Thyroid gland (tissue), 4 donors: Measurements from ENCODE around the gene ARHGAP28. TPM values are rescaled to one million over a fixed set of nuclear protein-coding genes. Genes with fewer than 3 reads are reported as not detected.
"Not testable (repeated sequence)": the region's sequence is repeated elsewhere in the genome, so short reads cannot be mapped to it uniquely, and the experiment has no call there.

Experiments
- DNase-seq, 2 donors: peaks; one replicate each; pipeline ENCODE4 v3.0.0-alpha.2; 2019
- H3K27ac ChIP-seq, 3 donors: fragments of 200-600 bp; sonication (generic); 1 replicate in 2 of 3; 2 replicates in 1 of 3; pipeline ENCODE4 v1.5.1; 2016 to 2019; ENCODE audit warnings: mild to moderate bottlenecking in 1 of 3, moderate library complexity in 1 of 3
- H3K27me3 ChIP-seq: fragments of 200-600 bp; sonication (generic); one replicate; pipeline ENCODE4 v1.5.1; 2019
- H3K36me3 ChIP-seq, 2 donors: fragments of 200-600 bp; sonication (generic); one replicate each; pipeline ENCODE4 v1.5.1; 2016 to 2019
- H3K4me1 ChIP-seq, 2 donors: fragments of 200-600 bp; sonication (generic); one replicate each; pipeline ENCODE4 v1.5.1; 2017 to 2019
- H3K4me3 ChIP-seq, 3 donors: fragments of 200-600 bp; sonication (generic); replicated peaks in 1 of 3; 1 replicate in 2 of 3; 2 replicates in 1 of 3; pipeline ENCODE4 v1.5.1; 2016; ENCODE audit warnings: mild to moderate bottlenecking in 1 of 3
- H3K9me3 ChIP-seq: fragments of 200-600 bp; sonication (generic); one replicate; pipeline ENCODE4 v1.5.1; 2017
- POLR2A ChIP-seq, 2 donors: fragments of 450-650 bp; IDR thresholded peaks; one replicate each; pipeline ENCODE4 v1.6.1; 2017; ENCODE audit warnings: antibody characterized with exemption in 2 of 2, mild to moderate bottlenecking in 2 of 2, moderate library complexity in 1 of 2
- WGBS, 2 donors: methylation state at CpG; one replicate each; pipeline ENCODE4 v1.1.5; 2017; 5-methylcytosine and 5-hydroxymethylcytosine counted together
- intact Hi-C: fragments of 100-400 bp; cut with DNase I; formaldehyde crosslinking; loops from one replicate; pipeline ENCODE4 v1.15.1; 2023
- total RNA-seq, 4 donors: library from RNA; depleted of rRNA; stranded (reverse); fragments of >200 nt; gene quantifications; one replicate each; pipeline ENCODE4 v1.2.3, GENCODE V29; 2016
- TF ChIP-seq, protein P1 (sequence below), 6 experiments: fragments of 200-600 bp in 3 of 6; fragments of 450-650 bp in 3 of 6; sonication (generic) in 3 of 6; IDR thresholded peaks; one replicate each; pipeline ENCODE4 v1.5.1; 2016 to 2019; ENCODE audit warnings: antibody characterized with exemption in 6 of 6, mild to moderate bottlenecking in 2 of 6, inconsistent platforms in 1 of 6, moderate library complexity in 1 of 6

ARHGAP28 gene
- total RNA-seq, 4 donors from 2014 or later: 2.8 to 26.5 (median 9.1) TPM

DNA sequence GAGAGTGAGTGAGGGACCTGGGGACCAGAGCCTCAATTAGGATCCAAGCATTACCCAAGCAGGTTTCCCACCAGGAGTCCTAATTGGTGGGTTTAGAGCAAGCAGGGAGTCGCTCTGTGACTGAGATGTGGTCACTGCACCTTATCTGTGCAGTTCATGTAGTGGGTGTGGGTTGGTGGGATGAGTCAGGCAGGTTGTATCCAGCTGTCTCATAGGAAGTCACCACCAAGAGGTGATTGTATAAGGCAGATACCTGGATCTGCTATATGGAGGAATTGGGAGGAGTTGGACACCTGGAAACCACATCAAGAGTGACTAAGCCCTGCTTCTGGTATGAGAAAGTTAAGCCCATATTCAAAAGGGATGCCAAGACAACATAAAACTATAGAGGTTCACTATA is 106.8 kb downstream of the ARHGAP28 start:
- Histone ChIP-seq H3K36me3 (no peaks in the 10 kb centered on the region), H3K27ac (no peak overlapping the region), H3K9me3 (no peaks in the 10 kb centered on the region), H3K4me1 (no peaks in the 10 kb centered on the region), H3K27me3 (no peaks in the 10 kb centered on the region), H3K4me3 (no peak overlapping the region)
- 79 to 95% methylated on average over 1 of the region's 1 CpG for WGBS, 2 donors
- no peak for TF ChIP-seq POLR2A (IDR thresholded peaks at IDR 0.05)
- TF ChIP-seq, protein P1, sequence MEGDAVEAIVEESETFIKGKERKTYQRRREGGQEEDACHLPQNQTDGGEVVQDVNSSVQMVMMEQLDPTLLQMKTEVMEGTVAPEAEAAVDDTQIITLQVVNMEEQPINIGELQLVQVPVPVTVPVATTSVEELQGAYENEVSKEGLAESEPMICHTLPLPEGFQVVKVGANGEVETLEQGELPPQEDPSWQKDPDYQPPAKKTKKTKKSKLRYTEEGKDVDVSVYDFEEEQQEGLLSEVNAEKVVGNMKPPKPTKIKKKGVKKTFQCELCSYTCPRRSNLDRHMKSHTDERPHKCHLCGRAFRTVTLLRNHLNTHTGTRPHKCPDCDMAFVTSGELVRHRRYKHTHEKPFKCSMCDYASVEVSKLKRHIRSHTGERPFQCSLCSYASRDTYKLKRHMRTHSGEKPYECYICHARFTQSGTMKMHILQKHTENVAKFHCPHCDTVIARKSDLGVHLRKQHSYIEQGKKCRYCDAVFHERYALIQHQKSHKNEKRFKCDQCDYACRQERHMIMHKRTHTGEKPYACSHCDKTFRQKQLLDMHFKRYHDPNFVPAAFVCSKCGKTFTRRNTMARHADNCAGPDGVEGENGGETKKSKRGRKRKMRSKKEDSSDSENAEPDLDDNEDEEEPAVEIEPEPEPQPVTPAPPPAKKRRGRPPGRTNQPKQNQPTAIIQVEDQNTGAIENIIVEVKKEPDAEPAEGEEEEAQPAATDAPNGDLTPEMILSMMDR (IDR thresholded peaks at IDR 0.05): no peak
- no peak for DNase-seq
- intact Hi-C loops: no loop called here

DNA sequence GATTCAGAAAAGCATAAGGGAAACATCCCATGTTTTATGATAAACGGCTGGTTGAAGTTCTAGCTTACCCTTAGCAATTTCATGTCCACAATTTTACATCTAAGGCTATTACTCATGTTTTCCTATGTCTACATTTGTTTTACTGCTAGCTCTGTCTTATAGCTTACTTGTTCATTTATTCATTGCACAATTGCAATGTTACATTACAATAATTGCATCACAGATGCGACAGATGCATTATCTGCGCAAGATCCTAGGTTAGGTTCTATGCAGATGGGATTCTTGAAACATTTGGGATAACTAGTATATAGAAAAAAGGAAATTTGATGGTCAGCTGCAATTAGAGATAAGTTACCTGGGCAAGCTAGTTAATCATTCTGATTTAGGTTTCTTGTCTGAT is 108.4 kb downstream of the ARHGAP28 start:
- TF ChIP-seq POLR2A (IDR thresholded peaks at IDR 0.05): no peak
- TF ChIP-seq, protein P1 (IDR thresholded peaks at IDR 0.05): no peak
- no peaks in the 10 kb centered on the region for H3K27me3 ChIP-seq
- no peak for DNase-seq
- no peak overlapping the region for H3K4me3 ChIP-seq
- H3K36me3 ChIP-seq: no peaks in the 10 kb centered on the region
- peaks cover 0 to 6% of the 10 kb centered on the region in 2 donors for H3K4me1 ChIP-seq
- no peak overlapping the region for H3K27ac ChIP-seq
- H3K9me3 ChIP-seq: no peaks in the 10 kb centered on the region
- intact Hi-C loops: no loop called here
- 96 to 97% methylated on average over 3 of the region's 3 CpGs for WGBS, 2 donors

DNA sequence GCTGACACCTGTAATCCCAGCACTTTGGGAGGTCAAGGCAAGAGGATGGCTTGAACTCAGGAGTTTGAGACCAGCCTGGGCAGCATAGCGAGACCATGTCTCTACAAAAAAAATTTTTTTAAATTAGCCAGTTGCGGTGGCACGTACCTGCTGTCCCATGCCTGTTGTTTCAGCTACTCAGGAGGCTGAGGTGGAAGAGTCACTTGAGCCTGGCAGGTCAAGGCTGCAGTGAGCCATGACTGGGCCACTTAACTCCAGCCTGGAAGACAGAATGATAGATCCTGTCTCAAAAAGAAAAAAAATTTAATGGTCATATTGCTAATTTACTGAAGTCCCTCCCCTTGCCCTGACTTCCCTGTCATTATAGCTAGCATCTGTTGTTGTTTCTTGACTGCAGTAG is 112.6 kb downstream of the ARHGAP28 start:
- Histone ChIP-seq H3K27ac (peak overlapping the region in 1 of 3 donors; percentile 23), H3K9me3 (no peaks in the 10 kb centered on the region), H3K4me3 (no peak overlapping the region), H3K36me3 (no peaks in the 10 kb centered on the region), H3K27me3 (no peaks in the 10 kb centered on the region), H3K4me1 (peaks cover 0 to 6% of the 10 kb centered on the region in 2 donors)
- intact Hi-C loops: no loop called here
- WGBS, 2 donors: 49% methylated on average over 3 of the region's 3 CpGs
- DNase-seq: peak; percentile 74 to 77
- TF ChIP-seq, protein P1 (IDR thresholded peaks at IDR 0.05): no peak
- no peak for TF ChIP-seq POLR2A (IDR thresholded peaks at IDR 0.05)

DNA sequence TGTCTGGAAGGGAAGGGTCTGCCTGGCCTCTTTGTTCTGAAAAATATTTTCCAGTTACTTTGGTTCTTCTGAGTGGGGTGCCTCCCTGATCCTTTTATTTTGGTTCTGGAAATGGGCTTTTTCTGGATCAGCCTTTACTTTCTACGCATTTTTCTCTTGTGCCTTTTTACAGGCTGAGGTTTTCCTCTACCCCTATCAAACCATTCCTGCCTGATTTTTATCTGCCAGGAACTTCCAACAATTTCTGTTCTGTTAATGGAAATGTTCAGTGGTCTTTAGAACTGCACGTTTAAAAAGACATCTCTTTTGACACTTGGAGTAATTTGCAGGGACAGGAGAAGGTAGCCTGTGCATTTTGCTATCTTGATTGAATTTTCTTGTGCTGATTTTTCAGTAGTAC is 113.8 kb downstream of the ARHGAP28 start:
- 77 to 79% methylated on average over 2 of the region's 2 CpGs for WGBS, 2 donors
- intact Hi-C loops: no loop called here
- DNase-seq: no peak
- Histone ChIP-seq H3K36me3 (no peaks in the 10 kb centered on the region), H3K9me3 (no peaks in the 10 kb centered on the region), H3K27me3 (no peaks in the 10 kb centered on the region), H3K4me3 (no peak overlapping the region), H3K4me1 (peaks cover 0 to 6% of the 10 kb centered on the region in 2 donors), H3K27ac (no peak overlapping the region)
- TF ChIP-seq, protein P1 (IDR thresholded peaks at IDR 0.05): no peak
- no peak for TF ChIP-seq POLR2A (IDR thresholded peaks at IDR 0.05)

DNA sequence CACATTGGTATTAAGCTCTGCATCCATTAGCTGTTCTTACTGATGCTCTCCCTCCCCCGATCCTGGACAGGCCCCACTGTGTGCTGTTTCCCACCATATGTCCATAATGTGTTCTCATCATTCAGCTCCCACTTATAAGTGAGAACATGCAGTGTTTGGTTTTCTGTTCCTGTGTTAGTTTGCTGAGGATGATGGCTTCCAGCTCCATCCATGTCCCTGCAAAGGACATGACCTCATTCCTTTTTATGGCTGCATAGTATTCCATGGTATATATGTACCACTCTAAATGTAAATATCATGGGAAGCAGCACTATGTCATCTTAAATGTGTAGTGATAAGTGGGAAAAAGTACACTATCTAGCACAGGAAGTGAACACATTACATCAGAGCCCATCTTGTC is 116.0 kb downstream of the ARHGAP28 start:
- H3K4me1 ChIP-seq, DNase-seq, H3K4me3 ChIP-seq, intact Hi-C loops, H3K9me3 ChIP-seq, H3K27ac ChIP-seq, H3K36me3 ChIP-seq, H3K27me3 ChIP-seq: not testable (repeated sequence)
- 88 to 90% methylated on average over 1 of the region's 1 CpG for WGBS, 2 donors

DNA sequence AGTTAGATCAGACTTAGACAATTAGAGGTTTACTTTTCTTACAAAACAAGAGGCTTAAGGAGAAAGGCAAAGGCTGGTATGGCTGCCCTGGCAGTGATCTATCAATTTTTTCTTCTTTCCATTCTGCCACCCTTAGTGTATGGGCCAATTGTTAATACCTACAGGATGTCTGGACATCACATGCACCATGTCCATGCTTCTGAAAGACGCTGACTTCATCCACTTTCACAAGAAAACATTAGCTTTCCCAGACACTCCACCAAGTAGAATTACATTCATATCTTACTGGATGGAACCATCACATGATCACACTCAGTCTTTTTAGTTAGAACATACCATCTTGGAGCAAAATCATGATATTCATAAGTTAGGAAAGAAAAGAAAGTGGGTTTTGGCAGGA is 120.9 kb downstream of the ARHGAP28 start:
- DNase-seq: no peak
- H3K4me3 ChIP-seq: no peak overlapping the region
- intact Hi-C loops: no loop called here
- H3K36me3 ChIP-seq: peaks cover 0 to 3% of the 10 kb centered on the region in 2 donors
- no peaks in the 10 kb centered on the region for H3K4me1 ChIP-seq
- WGBS, 2 donors: 82 to 84% methylated on average over 1 of the region's 1 CpG
- no peaks in the 10 kb centered on the region for H3K27me3 ChIP-seq
- no peaks in the 10 kb centered on the region for H3K9me3 ChIP-seq
- H3K27ac ChIP-seq: no peak overlapping the region
- TF ChIP-seq POLR2A (IDR thresholded peaks at IDR 0.05): no peak
- TF ChIP-seq, protein P1 (IDR thresholded peaks at IDR 0.05): no peak
